ENCODE data around the gene ANKFY1. TPM values are rescaled to one million over a fixed set of nuclear protein-coding genes. Genes with fewer than 3 reads are reported as not detected.

The ANKFY1 gene
- total RNA-seq, 2 experiments from 2014 or later: 35.4 to 36.6 TPM

- ChIA-PET CTCF (no interaction called here), POLR2A (no interaction called here)
Observed at GRCh38 chr17:4189280-4189679, 74.5 kb downstream of the ANKFY1 start.

GRCh38 chr17:4188076-4188475, 75.7 kb downstream of the ANKFY1 start:
- ChIA-PET POLR2A (interaction anchor here (0.6 kb wide), 1 partner anchor 102 kb away, joined by 6 read pairs; no protein-coding TSS in a partner anchor), CTCF (interaction anchor here (0.6 kb wide), 1 partner anchor 222 kb away, joined by 3 read pairs; no protein-coding TSS in a partner anchor)

- ChIA-PET POLR2A (no interaction called here), CTCF (no interaction called here)
Observed at GRCh38 chr17:4187076-4187475, 76.7 kb downstream of the ANKFY1 start.

- ChIA-PET POLR2A (no interaction called here), CTCF (no interaction called here)
Observed at GRCh38 chr17:4186357-4186881, 77.4 kb downstream of the ANKFY1 start.

- CTCF ChIA-PET: no interaction called here
- POLR2A ChIA-PET: no interaction called here
Observed at GRCh38 chr17:4185656-4186055, 78.1 kb downstream of the ANKFY1 start.

- POLR2A ChIA-PET: no interaction called here
- CTCF ChIA-PET: no interaction called here
Observed at GRCh38 chr17:4184811-4185210, 79.0 kb downstream of the ANKFY1 start.

- ChIA-PET POLR2A (no interaction called here), CTCF (no interaction called here)
Observed at GRCh38 chr17:4182043-4182442, 81.7 kb downstream of the ANKFY1 start.

- CTCF ChIA-PET: no interaction called here
- POLR2A ChIA-PET: no interaction called here
Observed at GRCh38 chr17:4180791-4181190, 83.0 kb downstream of the ANKFY1 start.

GRCh38 chr17:4179071-4179470, 84.7 kb downstream of the ANKFY1 start:
- CTCF ChIA-PET: no interaction called here
- POLR2A ChIA-PET: interaction anchor here (0.6 kb wide), 1 partner anchor 94 kb away, joined by 3 read pairs; no protein-coding TSS in a partner anchor

GRCh38 chr17:4178651-4179050, 85.1 kb downstream of the ANKFY1 start:
- POLR2A ChIA-PET: interaction anchor here (0.6 kb wide), 1 partner anchor 51 kb away, joined by 6 read pairs; no protein-coding TSS in a partner anchor

GRCh38 chr17:4177806-4178205, 86.0 kb downstream of the ANKFY1 start:
- POLR2A ChIA-PET: no interaction called here
- CTCF ChIA-PET: interaction anchor here (0.6 kb wide), 1 partner anchor 46 kb away, joined by 3 read pairs; no protein-coding TSS in a partner anchor

More at GRCh38 chr17:4178651-4179050, 85.1 kb downstream of the ANKFY1 start:
- CTCF ChIA-PET: no interaction called here

- ChIA-PET CTCF (interaction anchor here (0.5 to 2.0 kb wide), 5 partner anchors 23 to 258 kb away, joined by 3 to 7 read pairs (median 4); partner anchors contain the start of genes CYB5D2 and ZZEF1), POLR2A (interaction anchor here (3.1 kb wide), 1 partner anchor 34 kb away, joined by 26 read pairs; the partner anchor contains the start of genes CYB5D2 and ZZEF1)
Observed at GRCh38 chr17:4176808-4177472, 86.8 kb downstream of the ANKFY1 start.

- POLR2A ChIA-PET: interaction anchor here (3.1 kb wide), 1 partner anchor 33 kb away, joined by 26 read pairs; the partner anchor contains the start of genes CYB5D2 and ZZEF1
- CTCF ChIA-PET: interaction anchor here (0.5 to 2.0 kb wide), 6 partner anchors 12 to 332 kb away, joined by 3 to 7 read pairs (median 4); partner anchors contain the start of genes CYB5D2 and ZZEF1
Observed at GRCh38 chr17:4175921-4176807, 87.6 kb downstream of the ANKFY1 start.

GRCh38 chr17:4174556-4174955, 89.2 kb downstream of the ANKFY1 start:
- CTCF ChIA-PET: interaction anchor here (0.8 kb wide), 1 partner anchor 247 kb away, joined by 5 read pairs; no protein-coding TSS in a partner anchor
- POLR2A ChIA-PET: interaction anchor here (3.1 kb wide), 1 partner anchor 32 kb away, joined by 26 read pairs; the partner anchor contains the start of genes CYB5D2 and ZZEF1

- CTCF ChIA-PET: no interaction called here
- POLR2A ChIA-PET: interaction anchor here (3.1 kb wide), 1 partner anchor 31 kb away, joined by 26 read pairs; the partner anchor contains the start of genes CYB5D2 and ZZEF1
Observed at GRCh38 chr17:4173781-4174180, 90.0 kb downstream of the ANKFY1 start.

- CTCF ChIA-PET: interaction anchor here (0.6 kb wide), 1 partner anchor 211 kb away, joined by 4 read pairs; no protein-coding TSS in a partner anchor
- POLR2A ChIA-PET: no interaction called here
Observed at GRCh38 chr17:4172356-4172755, 91.4 kb downstream of the ANKFY1 start.

GRCh38 chr17:4170639-4171280, 93.0 kb downstream of the ANKFY1 start:
- ChIA-PET CTCF (no interaction called here), POLR2A (no interaction called here)

GRCh38 chr17:4167786-4168185, 96.0 kb downstream of the ANKFY1 start:
- ChIA-PET POLR2A (interaction anchor here (0.9 kb wide), 1 partner anchor 25 kb away, joined by 3 read pairs; the partner anchor contains the start of genes CYB5D2 and ZZEF1), CTCF (interaction anchor here (1.4 kb wide), 1 partner anchor 32 kb away, joined by 3 read pairs; no protein-coding TSS in a partner anchor)

- ChIA-PET POLR2A (no interaction called here), CTCF (interaction anchor here (1.4 kb wide), 1 partner anchor 33 kb away, joined by 3 read pairs; no protein-coding TSS in a partner anchor)
Observed at GRCh38 chr17:4166419-4166818, 97.4 kb downstream of the ANKFY1 start.
